RPMI8226 (cell line): ENCODE results near the gene CUL9.
"Not testable (repeated sequence)": the region's sequence is repeated elsewhere in the genome, so short reads cannot be mapped to it uniquely, and the experiment has no call there.

Experiments
- DNase-seq: peaks from one replicate; pipeline ENCODE4 v3.0.0-alpha.2; 2015

The CUL9 gene

GRCh38 chr6:43181942-43182860 is at the start of gene CUL9:
CUL9 (plus strand) TSS chr6:43182196; CDS start chr6:43184311, 2,115 bp downstream.
- DNase-seq, result peak; percentile 90

GRCh38 chr6:43138267-43138666 is 43.7 kb upstream of the CUL9 start:
- DNase-seq, result no peak

- DNase-seq, result not testable (repeated sequence)
Observed at GRCh38 chr6:43139973-43140372, 42.0 kb upstream of the CUL9 start.

- no peak for DNase-seq
Observed at GRCh38 chr6:43141644-43142043, 40.4 kb upstream of the CUL9 start.

- no peak for DNase-seq
Observed at GRCh38 chr6:43142101-43142500, 39.9 kb upstream of the CUL9 start.

GRCh38 chr6:43143235-43144128 is 38.5 kb upstream of the CUL9 start:
- peak; percentile 74 for DNase-seq

- DNase-seq, result no peak
Observed at GRCh38 chr6:43144879-43145278, 37.1 kb upstream of the CUL9 start.

GRCh38 chr6:43146261-43146660 is 35.7 kb upstream of the CUL9 start:
- DNase-seq, result no peak

GRCh38 chr6:43146709-43147688 is 35.0 kb upstream of the CUL9 start:
- no peak for DNase-seq

- no peak for DNase-seq
Observed at GRCh38 chr6:43147691-43148477, 34.1 kb upstream of the CUL9 start.

GRCh38 chr6:43149265-43149664 is 32.7 kb upstream of the CUL9 start:
- no peak for DNase-seq

GRCh38 chr6:43150051-43150751 is 31.8 kb upstream of the CUL9 start:
- peak; percentile 35 for DNase-seq

GRCh38 chr6:43159599-43159998 is 22.4 kb upstream of the CUL9 start:
- DNase-seq, result no peak

- no peak for DNase-seq
Observed at GRCh38 chr6:43163899-43164298, 18.1 kb upstream of the CUL9 start.

GRCh38 chr6:43170417-43170930 is 11.5 kb upstream of the CUL9 start:
- no peak for DNase-seq

- DNase-seq, result peak; percentile 99
Observed at GRCh38 chr6:43170931-43171706, 10.9 kb upstream of the CUL9 start, which contains the start of gene SRF. SRF (plus strand) TSS chr6:43171269; CDS start chr6:43171657, 388 bp downstream.

GRCh38 chr6:43171707-43172103 is 10.3 kb upstream of the CUL9 start:
- DNase-seq, result no peak

- DNase-seq, result peak; percentile 26
Observed at GRCh38 chr6:43172104-43173007, 9.6 kb upstream of the CUL9 start.
